ENCODE measurements around the gene CDK11B. TPM values are rescaled to one million over a fixed set of nuclear protein-coding genes. Genes with fewer than 3 reads are reported as not detected.
"Not testable (repeated sequence)": the region's sequence is repeated elsewhere in the genome, so short reads cannot be mapped to it uniquely, and the experiment has no call there.

Gene CDK11B
- total and polyA plus RNA-seq, 9 donors, result 9.4 to 37.8 (median 34.9) TPM

GRCh38 chr1:1598051-1598719 is 60.6 kb downstream of the CDK11B start:
- peaks cover 71% of the 10 kb centered on the region for H3K27me3 ChIP-seq (ENCODE audit: control insufficient read depth, insufficient read depth, low read length)
- 88% methylated on average over 27 of the region's 28 CpGs for WGBS (ENCODE audit: insufficient coverage)

GRCh38 chr1:1597275-1597930 is 61.4 kb downstream of the CDK11B start:
- Histone ChIP-seq H3K4me1 (ENCODE audit: control insufficient read depth, insufficient read depth, low read length) (peaks cover 16% of the 10 kb centered on the region), H3K27me3 (ENCODE audit: control insufficient read depth, insufficient read depth, low read length) (peaks cover 64% of the 10 kb centered on the region), H3K4me3 (ENCODE audit: low read length) (no peak overlapping the region), H3K36me3 (ENCODE audit: control insufficient read depth, insufficient read depth, low read length) (no peaks in the 10 kb centered on the region), H3K9me3 (replicated peaks; ENCODE audit: control insufficient read depth, low read depth, low read length) (no peaks in the 10 kb centered on the region), H3K27ac (ENCODE audit: low read length) (no peak overlapping the region)
- DNase-seq, result no peak
- 21% methylated on average over 9 of the region's 16 CpGs for WGBS (ENCODE audit: insufficient coverage)

More at GRCh38 chr1:1598051-1598719, 60.6 kb downstream of the CDK11B start:
- no peak for DNase-seq
- Histone ChIP-seq H3K27ac (ENCODE audit: low read length) (no peak overlapping the region), H3K4me1 (ENCODE audit: control insufficient read depth, insufficient read depth, low read length) (peaks cover 16% of the 10 kb centered on the region), H3K9me3 (replicated peaks; ENCODE audit: control insufficient read depth, low read depth, low read length) (no peaks in the 10 kb centered on the region), H3K4me3 (ENCODE audit: low read length) (no peak overlapping the region), H3K36me3 (ENCODE audit: control insufficient read depth, insufficient read depth, low read length) (no peaks in the 10 kb centered on the region)

GRCh38 chr1:1596493-1597274 is 62.1 kb downstream of the CDK11B start:
- no peaks in the 10 kb centered on the region for H3K36me3 ChIP-seq (ENCODE audit: control insufficient read depth, insufficient read depth, low read length)
- H3K27me3 ChIP-seq (ENCODE audit: control insufficient read depth, insufficient read depth, low read length), result peaks cover 57% of the 10 kb centered on the region
- 20% methylated on average over 10 of the region's 12 CpGs for WGBS (ENCODE audit: insufficient coverage)
- no peak overlapping the region for H3K27ac ChIP-seq (ENCODE audit: low read length)
- no peak for DNase-seq
- H3K4me3 ChIP-seq (ENCODE audit: low read length), result no peak overlapping the region
- peaks cover 16% of the 10 kb centered on the region for H3K4me1 ChIP-seq (ENCODE audit: control insufficient read depth, insufficient read depth, low read length)
- H3K9me3 ChIP-seq (replicated peaks; ENCODE audit: control insufficient read depth, low read depth, low read length), result no peaks in the 10 kb centered on the region

GRCh38 chr1:1595341-1595740 is 63.5 kb downstream of the CDK11B start:
- peaks cover 44% of the 10 kb centered on the region for H3K27me3 ChIP-seq (ENCODE audit: control insufficient read depth, insufficient read depth, low read length)
- H3K27ac ChIP-seq (ENCODE audit: low read length), result not testable (repeated sequence)
- 88% methylated on average over 2 of the region's 2 CpGs for WGBS (ENCODE audit: insufficient coverage)

GRCh38 chr1:1594602-1595260 is 64.1 kb downstream of the CDK11B start:
- peaks cover 8% of the 10 kb centered on the region for H3K4me1 ChIP-seq (ENCODE audit: control insufficient read depth, insufficient read depth, low read length)
- no peaks in the 10 kb centered on the region for H3K36me3 ChIP-seq (ENCODE audit: control insufficient read depth, insufficient read depth, low read length)
- no peak for DNase-seq
- WGBS (ENCODE audit: insufficient coverage), result 48% methylated on average over 4 of the region's 10 CpGs
- H3K27me3 ChIP-seq (ENCODE audit: control insufficient read depth, insufficient read depth, low read length), result peaks cover 42% of the 10 kb centered on the region
- H3K9me3 ChIP-seq (replicated peaks; ENCODE audit: control insufficient read depth, low read depth, low read length), result no peaks in the 10 kb centered on the region
- H3K27ac ChIP-seq (ENCODE audit: low read length), result no peak overlapping the region
- H3K4me3 ChIP-seq (ENCODE audit: low read length), result no peak overlapping the region

More at GRCh38 chr1:1595341-1595740, 63.5 kb downstream of the CDK11B start:
- not testable (repeated sequence) for DNase-seq; H3K9me3 ChIP-seq (replicated peaks; ENCODE audit: control insufficient read depth, low read depth, low read length); H3K4me3 ChIP-seq (ENCODE audit: low read length); H3K36me3 ChIP-seq (ENCODE audit: control insufficient read depth, insufficient read depth, low read length)
- peaks cover 11% of the 10 kb centered on the region for H3K4me1 ChIP-seq (ENCODE audit: control insufficient read depth, insufficient read depth, low read length)

- H3K27ac ChIP-seq (ENCODE audit: low read length), result no peak overlapping the region
- H3K27me3 ChIP-seq (ENCODE audit: control insufficient read depth, insufficient read depth, low read length), result peaks cover 38% of the 10 kb centered on the region
- 76% methylated on average over 21 of the region's 24 CpGs for WGBS (ENCODE audit: insufficient coverage)
- no peaks in the 10 kb centered on the region for H3K36me3 ChIP-seq (ENCODE audit: control insufficient read depth, insufficient read depth, low read length)
- no peak overlapping the region for H3K4me3 ChIP-seq (ENCODE audit: low read length)
- no peak for DNase-seq
- no peaks in the 10 kb centered on the region for H3K9me3 ChIP-seq (replicated peaks; ENCODE audit: control insufficient read depth, low read depth, low read length)
- peaks cover 8% of the 10 kb centered on the region for H3K4me1 ChIP-seq (ENCODE audit: control insufficient read depth, insufficient read depth, low read length)
Observed at GRCh38 chr1:1593834-1594601, 64.8 kb downstream of the CDK11B start.

GRCh38 chr1:1591452-1591851 is 67.4 kb downstream of the CDK11B start:
- WGBS (ENCODE audit: insufficient coverage), result 90% methylated on average over 11 of the region's 13 CpGs
- Histone ChIP-seq H3K36me3 (ENCODE audit: control insufficient read depth, insufficient read depth, low read length) (no peaks in the 10 kb centered on the region), H3K9me3 (replicated peaks; ENCODE audit: control insufficient read depth, low read depth, low read length) (no peaks in the 10 kb centered on the region), H3K4me3 (ENCODE audit: low read length) (no peak overlapping the region), H3K27ac (ENCODE audit: low read length) (no peak overlapping the region), H3K27me3 (ENCODE audit: control insufficient read depth, insufficient read depth, low read length) (peaks cover 16% of the 10 kb centered on the region), H3K4me1 (ENCODE audit: control insufficient read depth, insufficient read depth, low read length) (no peaks in the 10 kb centered on the region)
- no peak for DNase-seq

Other genes starting within 250 kb of the CDK11B start
- gene ANKRD65, start 237.7 kb downstream of the CDK11B start, total RNA-seq, result 13.9 TPM
- 10 to 100 TPM; 10.6 to 24.1 (median 16.8) TPM for gene ANKRD65, start 237.7 kb downstream of the CDK11B start, polyA plus RNA-seq (ENCODE audit: insufficient read depth in 1 of 8, insufficient read length in 8 of 8, low replicate concordance in 1 of 8)
- 32.9 TPM for gene VWA1, start 223.3 kb downstream of the CDK11B start, total RNA-seq
- gene VWA1, start 223.3 kb downstream of the CDK11B start, polyA plus RNA-seq (ENCODE audit: insufficient read depth in 1 of 8, insufficient read length in 8 of 8, low replicate concordance in 1 of 8), result 10 to 100 TPM; 58.5 to 99.5 (median 68.3) TPM
- 0.22 TPM for gene ATAD3C, start 209.3 kb downstream of the CDK11B start, total RNA-seq
- 1 to 10 TPM in 3 of 8 donors, under 1 TPM in 5; 0.28 to 1.2 (median 0.49) TPM for gene ATAD3C, start 209.3 kb downstream of the CDK11B start, polyA plus RNA-seq (ENCODE audit: insufficient read depth in 1 of 8, insufficient read length in 8 of 8, low replicate concordance in 1 of 8)
- 13.7 TPM for gene ATAD3B, start 187.2 kb downstream of the CDK11B start, total RNA-seq
- 10 to 100 TPM in 7 of 8 donors, 1 to 10 TPM in 1; 9.6 to 16.5 (median 14.5) TPM for gene ATAD3B, start 187.2 kb downstream of the CDK11B start, polyA plus RNA-seq (ENCODE audit: insufficient read depth in 1 of 8, insufficient read length in 8 of 8, low replicate concordance in 1 of 8)
- gene ATAD3A, start 146.8 kb downstream of the CDK11B start, total RNA-seq, result 13.5 TPM
- gene ATAD3A, start 146.8 kb downstream of the CDK11B start, polyA plus RNA-seq (ENCODE audit: insufficient read depth in 1 of 8, insufficient read length in 8 of 8, low replicate concordance in 1 of 8), result 10 to 100 TPM; 15.8 to 22.0 (median 20.6) TPM
- 3.5 TPM for gene TMEM240, start 118.4 kb downstream of the CDK11B start, total RNA-seq
- 1 to 10 TPM; 3.6 to 9.2 (median 4.9) TPM for gene TMEM240, start 118.4 kb downstream of the CDK11B start, polyA plus RNA-seq (ENCODE audit: insufficient read depth in 1 of 8, insufficient read length in 8 of 8, low replicate concordance in 1 of 8)
- 38.0 TPM for gene SSU72, start 84.1 kb downstream of the CDK11B start, total RNA-seq
- gene SSU72, start 84.1 kb downstream of the CDK11B start, polyA plus RNA-seq (ENCODE audit: insufficient read depth in 1 of 8, insufficient read length in 8 of 8, low replicate concordance in 1 of 8), result 100 to 1,000 TPM in 1 of 8 donors, 10 to 100 TPM in 7; 77.5 to 106 (median 92.4) TPM
- gene FNDC10, start 58.9 kb downstream of the CDK11B start, total RNA-seq, result 0.62 TPM
- gene FNDC10, start 58.9 kb downstream of the CDK11B start, polyA plus RNA-seq (ENCODE audit: insufficient read depth in 1 of 8, insufficient read length in 8 of 8, low replicate concordance in 1 of 8), result 1 to 10 TPM; 1.5 to 3.3 (median 2.7) TPM
- gene MIB2, start 43.5 kb downstream of the CDK11B start, total RNA-seq, result 54.8 TPM
- 100 to 1,000 TPM in 1 of 8 donors, 10 to 100 TPM in 7; 43.2 to 111 (median 76.9) TPM for gene MIB2, start 43.5 kb downstream of the CDK11B start, polyA plus RNA-seq (ENCODE audit: insufficient read depth in 1 of 8, insufficient read length in 8 of 8, low replicate concordance in 1 of 8)
- gene MMP23B, start 26.8 kb downstream of the CDK11B start, total RNA-seq, result 50.7 TPM
- gene MMP23B, start 26.8 kb downstream of the CDK11B start, polyA plus RNA-seq (ENCODE audit: insufficient read depth in 1 of 8, insufficient read length in 8 of 8, low replicate concordance in 1 of 8), result 10 to 100 TPM; 27.6 to 55.6 (median 36.3) TPM
- gene SLC35E2B, start 33.8 kb upstream of the CDK11B start, total RNA-seq, result 27.4 TPM
- 10 to 100 TPM; 30.9 to 56.9 (median 48.4) TPM for gene SLC35E2B, start 33.8 kb upstream of the CDK11B start, polyA plus RNA-seq (ENCODE audit: insufficient read depth in 1 of 8, insufficient read length in 8 of 8, low replicate concordance in 1 of 8)
- gene CDK11A, start 65.4 kb upstream of the CDK11B start, total RNA-seq, result 11.5 TPM
- 10 to 100 TPM; 19.5 to 31.2 (median 25.8) TPM for gene CDK11A, start 65.4 kb upstream of the CDK11B start, polyA plus RNA-seq (ENCODE audit: insufficient read depth in 1 of 8, insufficient read length in 8 of 8, low replicate concordance in 1 of 8)
- gene NADK, start 119.5 kb upstream of the CDK11B start, total RNA-seq, result 18.2 TPM
- 10 to 100 TPM; 28.1 to 40.1 (median 32.8) TPM for gene NADK, start 119.5 kb upstream of the CDK11B start, polyA plus RNA-seq (ENCODE audit: insufficient read depth in 1 of 8, insufficient read length in 8 of 8, low replicate concordance in 1 of 8)
- gene GNB1, start 232.1 kb upstream of the CDK11B start, total RNA-seq, result 52.3 TPM
- 100 to 1,000 TPM; 151 to 216 (median 179) TPM for gene GNB1, start 232.1 kb upstream of the CDK11B start, polyA plus RNA-seq (ENCODE audit: insufficient read depth in 1 of 8, insufficient read length in 8 of 8, low replicate concordance in 1 of 8)